Brain pericyte (primary cell): Measurements from ENCODE around the gene CDRT4.

ENCODE experiments used
- DNase-seq: peaks from one replicate; pipeline ENCODE4 v3.0.0-alpha.2; 2012; ENCODE audit warnings: low read depth, low spot score

The CDRT4 gene

GRCh38 chr17:15393414-15393813, 74.0 kb downstream of the CDRT4 start:
- no peak for DNase-seq

- DNase-seq = no peak
Measured at GRCh38 chr17:15392326-15392741, 75.1 kb downstream of the CDRT4 start.

DNA sequence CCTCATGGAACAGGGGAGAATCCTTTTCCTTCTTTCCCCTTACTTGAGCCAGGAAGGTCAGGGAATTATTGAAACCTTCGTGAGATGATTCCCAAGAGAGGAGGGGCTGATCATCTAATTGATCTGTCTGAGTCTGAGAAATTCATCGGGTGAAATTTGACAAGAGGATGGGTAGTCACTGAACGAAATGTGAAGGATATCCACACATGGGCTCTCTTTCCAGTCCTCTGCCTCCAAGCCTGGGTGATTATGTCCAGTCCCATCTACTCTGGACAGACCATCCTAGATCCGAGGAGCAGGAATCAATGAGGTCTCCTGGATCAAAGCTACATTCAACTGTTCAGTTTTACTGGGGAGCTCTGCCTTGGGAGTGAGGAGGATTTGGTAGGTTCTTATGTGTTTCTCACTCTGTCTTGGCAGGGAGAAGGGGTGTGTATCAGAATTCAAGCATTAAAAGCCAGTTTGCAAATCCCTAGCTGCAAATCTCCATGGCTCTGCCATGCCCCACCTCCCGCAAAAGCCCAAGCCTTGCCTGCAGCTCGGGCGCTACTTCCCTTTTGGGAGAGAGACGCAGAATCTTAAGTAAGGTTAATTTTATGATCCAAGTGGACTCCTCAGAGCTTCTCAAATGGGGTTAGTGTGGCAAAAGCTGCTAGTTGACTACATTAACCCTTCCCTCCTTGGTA, 78.9 kb downstream of the CDRT4 start:
- no peak for DNase-seq

DNA sequence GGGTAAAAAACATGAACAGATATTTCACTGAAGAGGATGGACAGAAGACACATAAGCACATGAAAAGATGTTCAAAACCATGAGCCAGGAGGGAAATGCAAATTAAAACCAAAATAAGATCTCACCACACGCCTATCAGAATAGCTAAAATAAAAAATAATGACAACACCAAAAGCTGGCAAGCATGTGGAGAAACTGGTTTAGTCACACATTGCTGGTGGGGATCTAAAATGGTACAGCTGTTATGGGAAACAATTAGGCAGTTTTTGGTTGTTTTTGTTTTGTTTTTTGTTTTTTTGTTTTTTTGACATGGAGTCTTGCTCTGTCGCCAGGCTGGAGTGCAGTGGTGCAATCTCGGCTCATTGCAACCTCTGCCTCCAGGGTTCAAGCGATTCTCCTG, 81.3 kb downstream of the CDRT4 start:
- no peak for DNase-seq
